ENCODE results near the gene MPP3.
"Not testable (repeated sequence)": the region's sequence is repeated elsewhere in the genome, so short reads cannot be mapped to it uniquely, and the experiment has no call there.

The MPP3 gene

GRCh38 chr17:43875476-43876147 lies 42.7 kb upstream of the MPP3 start:
- Histone ChIP-seq H3K9me3 (ENCODE audit: control insufficient read depth in 5 of 5, low read length in 5 of 5) (no peaks in the 10 kb centered on the region), H3K4me3 (ENCODE audit: low read depth in 1 of 5, low read length in 5 of 5) (no peak overlapping the region), H3K27me3 (ENCODE audit: control insufficient read depth in 5 of 5, insufficient read depth in 4 of 5, low read length in 5 of 5) (peaks cover 0 to 5% (median 0%) of the 10 kb centered on the region in 5 donors), H3K9ac (ENCODE audit: low read length in 5 of 5) (no peak overlapping the region), H3K36me3 (ENCODE audit: control insufficient read depth in 5 of 5, insufficient read depth in 5 of 5, low read length in 5 of 5) (no peaks in the 10 kb centered on the region), H3K27ac (ENCODE audit: low read depth, low read length) (no peak overlapping the region), H3K4me1 (ENCODE audit: control insufficient read depth in 5 of 5, insufficient read depth in 5 of 5, low read length in 5 of 5) (peaks cover 0 to 11% (median 0%) of the 10 kb centered on the region in 5 donors)

GRCh38 chr17:43874293-43874692 lies 41.3 kb upstream of the MPP3 start:
- no peak overlapping the region for H3K9ac ChIP-seq (ENCODE audit: low read length in 5 of 5)
- no peak overlapping the region for H3K4me3 ChIP-seq (ENCODE audit: low read depth in 1 of 5, low read length in 5 of 5)
- H3K9me3 ChIP-seq (ENCODE audit: control insufficient read depth in 5 of 5, low read length in 5 of 5), result no peaks in the 10 kb centered on the region
- peaks cover 0 to 11% (median 0%) of the 10 kb centered on the region in 5 donors for H3K4me1 ChIP-seq (ENCODE audit: control insufficient read depth in 5 of 5, insufficient read depth in 5 of 5, low read length in 5 of 5)
- no peaks in the 10 kb centered on the region for H3K36me3 ChIP-seq (ENCODE audit: control insufficient read depth in 5 of 5, insufficient read depth in 5 of 5, low read length in 5 of 5)
- peaks cover 0 to 5% (median 0%) of the 10 kb centered on the region in 5 donors for H3K27me3 ChIP-seq (ENCODE audit: control insufficient read depth in 5 of 5, insufficient read depth in 4 of 5, low read length in 5 of 5)
- no peak overlapping the region for H3K27ac ChIP-seq (ENCODE audit: low read depth, low read length)

GRCh38 chr17:43873815-43874214 lies 40.9 kb upstream of the MPP3 start:
- H3K27me3 ChIP-seq (ENCODE audit: control insufficient read depth in 5 of 5, insufficient read depth in 4 of 5, low read length in 5 of 5), result peaks cover 0 to 5% (median 0%) of the 10 kb centered on the region in 5 donors
- H3K4me3 ChIP-seq (ENCODE audit: low read depth in 1 of 5, low read length in 5 of 5), result no peak overlapping the region
- peaks cover 0 to 10% (median 0%) of the 10 kb centered on the region in 5 donors for H3K4me1 ChIP-seq (ENCODE audit: control insufficient read depth in 5 of 5, insufficient read depth in 5 of 5, low read length in 5 of 5)
- no peak overlapping the region for H3K9ac ChIP-seq (ENCODE audit: low read length in 5 of 5)
- no peaks in the 10 kb centered on the region for H3K9me3 ChIP-seq (ENCODE audit: control insufficient read depth in 5 of 5, low read length in 5 of 5)
- no peak overlapping the region for H3K27ac ChIP-seq (ENCODE audit: low read depth, low read length)
- no peaks in the 10 kb centered on the region for H3K36me3 ChIP-seq (ENCODE audit: control insufficient read depth in 5 of 5, insufficient read depth in 5 of 5, low read length in 5 of 5)

- Histone ChIP-seq H3K4me1 (ENCODE audit: control insufficient read depth in 5 of 5, insufficient read depth in 5 of 5, low read length in 5 of 5) (peaks cover 0 to 4% (median 0%) of the 10 kb centered on the region in 5 donors), H3K27ac (ENCODE audit: low read depth, low read length) (no peak overlapping the region), H3K9me3 (ENCODE audit: control insufficient read depth in 5 of 5, low read length in 5 of 5) (peaks cover 0 to 3% (median 0%) of the 10 kb centered on the region in 5 donors), H3K36me3 (ENCODE audit: control insufficient read depth in 5 of 5, insufficient read depth in 5 of 5, low read length in 5 of 5) (no peaks in the 10 kb centered on the region), H3K4me3 (ENCODE audit: low read depth in 1 of 5, low read length in 5 of 5) (no peak overlapping the region), H3K9ac (ENCODE audit: low read length in 5 of 5) (no peak overlapping the region), H3K27me3 (ENCODE audit: control insufficient read depth in 5 of 5, insufficient read depth in 4 of 5, low read length in 5 of 5) (peaks cover 0 to 5% (median 0%) of the 10 kb centered on the region in 5 donors)
Observed at GRCh38 chr17:43873091-43873490, 40.1 kb upstream of the MPP3 start.

GRCh38 chr17:43871946-43872690 lies 39.2 kb upstream of the MPP3 start:
- Histone ChIP-seq H3K9ac (ENCODE audit: low read length in 5 of 5) (no peak overlapping the region), H3K4me1 (ENCODE audit: control insufficient read depth in 5 of 5, insufficient read depth in 5 of 5, low read length in 5 of 5) (peaks cover 0 to 4% (median 0%) of the 10 kb centered on the region in 5 donors), H3K27ac (ENCODE audit: low read depth, low read length) (no peak overlapping the region), H3K4me3 (ENCODE audit: low read depth in 1 of 5, low read length in 5 of 5) (peak overlapping the region in 3 of 5 donors; percentile 3 to 37 (median 6)), H3K9me3 (ENCODE audit: control insufficient read depth in 5 of 5, low read length in 5 of 5) (peaks cover 0 to 3% (median 0%) of the 10 kb centered on the region in 5 donors), H3K36me3 (ENCODE audit: control insufficient read depth in 5 of 5, insufficient read depth in 5 of 5, low read length in 5 of 5) (no peaks in the 10 kb centered on the region), H3K27me3 (ENCODE audit: control insufficient read depth in 5 of 5, insufficient read depth in 4 of 5, low read length in 5 of 5) (peaks cover 0 to 5% (median 0%) of the 10 kb centered on the region in 5 donors)

GRCh38 chr17:43869031-43869430 lies 36.1 kb upstream of the MPP3 start:
- H3K4me3 ChIP-seq (ENCODE audit: low read depth in 1 of 5, low read length in 5 of 5); H3K9ac ChIP-seq (ENCODE audit: low read length in 5 of 5); H3K9me3 ChIP-seq (ENCODE audit: control insufficient read depth in 5 of 5, low read length in 5 of 5); H3K27ac ChIP-seq (ENCODE audit: low read depth, low read length); H3K36me3 ChIP-seq (ENCODE audit: control insufficient read depth in 5 of 5, insufficient read depth in 5 of 5, low read length in 5 of 5); H3K27me3 ChIP-seq (ENCODE audit: control insufficient read depth in 5 of 5, insufficient read depth in 4 of 5, low read length in 5 of 5); H3K4me1 ChIP-seq (ENCODE audit: control insufficient read depth in 5 of 5, insufficient read depth in 5 of 5, low read length in 5 of 5): not testable (repeated sequence)

- peaks cover 0 to 4% (median 0%) of the 10 kb centered on the region in 5 donors for H3K4me1 ChIP-seq (ENCODE audit: control insufficient read depth in 5 of 5, insufficient read depth in 5 of 5, low read length in 5 of 5)
Observed at GRCh38 chr17:43868226-43868994, 35.5 kb upstream of the MPP3 start.

GRCh38 chr17:43864161-43864984 lies 31.4 kb upstream of the MPP3 start:
- H3K9me3 ChIP-seq (ENCODE audit: control insufficient read depth in 5 of 5, low read length in 5 of 5), result peaks cover 0 to 3% (median 0%) of the 10 kb centered on the region in 5 donors
- no peak overlapping the region for H3K27ac ChIP-seq (ENCODE audit: low read depth, low read length)
- no peaks in the 10 kb centered on the region for H3K27me3 ChIP-seq (ENCODE audit: control insufficient read depth in 5 of 5, insufficient read depth in 4 of 5, low read length in 5 of 5)
- peaks cover 3 to 36% (median 11%) of the 10 kb centered on the region in 5 donors for H3K4me1 ChIP-seq (ENCODE audit: control insufficient read depth in 5 of 5, insufficient read depth in 5 of 5, low read length in 5 of 5)
- no peak overlapping the region for H3K9ac ChIP-seq (ENCODE audit: low read length in 5 of 5)
- H3K4me3 ChIP-seq (ENCODE audit: low read depth in 1 of 5, low read length in 5 of 5), result no peak overlapping the region
- no peaks in the 10 kb centered on the region for H3K36me3 ChIP-seq (ENCODE audit: control insufficient read depth in 5 of 5, insufficient read depth in 5 of 5, low read length in 5 of 5)

More at GRCh38 chr17:43868226-43868994, 35.5 kb upstream of the MPP3 start:
- Histone ChIP-seq H3K27ac (ENCODE audit: low read depth, low read length) (no peak overlapping the region), H3K4me3 (ENCODE audit: low read depth in 1 of 5, low read length in 5 of 5) (no peak overlapping the region), H3K9me3 (ENCODE audit: control insufficient read depth in 5 of 5, low read length in 5 of 5) (peaks cover 0 to 3% (median 0%) of the 10 kb centered on the region in 5 donors), H3K9ac (ENCODE audit: low read length in 5 of 5) (no peak overlapping the region), H3K36me3 (ENCODE audit: control insufficient read depth in 5 of 5, insufficient read depth in 5 of 5, low read length in 5 of 5) (no peaks in the 10 kb centered on the region), H3K27me3 (ENCODE audit: control insufficient read depth in 5 of 5, insufficient read depth in 4 of 5, low read length in 5 of 5) (peaks cover 0 to 5% (median 0%) of the 10 kb centered on the region in 5 donors)

- Histone ChIP-seq H3K36me3 (ENCODE audit: control insufficient read depth in 5 of 5, insufficient read depth in 5 of 5, low read length in 5 of 5) (peaks cover 0 to 2% (median 0%) of the 10 kb centered on the region in 5 donors), H3K4me3 (ENCODE audit: low read depth in 1 of 5, low read length in 5 of 5) (no peak overlapping the region), H3K27me3 (ENCODE audit: control insufficient read depth in 5 of 5, insufficient read depth in 4 of 5, low read length in 5 of 5) (peaks cover 0 to 9% (median 0%) of the 10 kb centered on the region in 5 donors), H3K9me3 (ENCODE audit: control insufficient read depth in 5 of 5, low read length in 5 of 5) (no peaks in the 10 kb centered on the region), H3K27ac (ENCODE audit: low read depth, low read length) (peak overlapping the region; percentile 77), H3K4me1 (ENCODE audit: control insufficient read depth in 5 of 5, insufficient read depth in 5 of 5, low read length in 5 of 5) (peaks cover 5 to 59% (median 14%) of the 10 kb centered on the region in 5 donors), H3K9ac (ENCODE audit: low read length in 5 of 5) (peak overlapping the region in 3 of 5 donors; percentile 3 to 28 (median 4))
Observed at GRCh38 chr17:43861960-43862359, 29.0 kb upstream of the MPP3 start.
